Measurements from ENCODE around the gene CGNL1. TPM values are rescaled to one million over a fixed set of nuclear protein-coding genes. Genes with fewer than 3 reads are reported as not detected.
A peak's percentile ranks its signal among the peaks of the same experiment; 100 is the strongest.

Gene CGNL1
- total RNA-seq, 1 donor from 2014 or later = 22.4 TPM

- DNase-seq (ENCODE audit: low spot score) = no peak
These were observed 45.2 kb downstream of the CGNL1 start for GRCh38 chr15:57421551-57421950.

- no peak for DNase-seq (ENCODE audit: low spot score)
These were observed 45.9 kb downstream of the CGNL1 start for GRCh38 chr15:57422113-57422754.

GRCh38 chr15:57423599-57424140 is 47.4 kb downstream of the CGNL1 start:
- DNase-seq (ENCODE audit: low spot score) = no peak

- DNase-seq (ENCODE audit: low spot score) = no peak
These were observed 48.5 kb downstream of the CGNL1 start for GRCh38 chr15:57424628-57425405.

GRCh38 chr15:57425842-57426241 is 49.5 kb downstream of the CGNL1 start:
- no peak for DNase-seq (ENCODE audit: low spot score)

- peak; percentile 67 for DNase-seq (ENCODE audit: low spot score)
These were observed 51.1 kb downstream of the CGNL1 start for GRCh38 chr15:57427367-57427821.

- DNase-seq (ENCODE audit: low spot score) = no peak
These were observed 55.9 kb downstream of the CGNL1 start for GRCh38 chr15:57432141-57432741.

- DNase-seq (ENCODE audit: low spot score) = peak; percentile 60
These were observed 59.9 kb downstream of the CGNL1 start for GRCh38 chr15:57436166-57436565.

- peak; percentile 45 for DNase-seq (ENCODE audit: low spot score)
These were observed 60.7 kb downstream of the CGNL1 start for GRCh38 chr15:57436961-57437360.

- DNase-seq (ENCODE audit: low spot score) = no peak
These were observed 61.3 kb downstream of the CGNL1 start for GRCh38 chr15:57437564-57437963.

- no peak for DNase-seq (ENCODE audit: low spot score)
These were observed 61.9 kb downstream of the CGNL1 start for GRCh38 chr15:57438166-57438565.

GRCh38 chr15:57439128-57440027 is 63.1 kb downstream of the CGNL1 start:
- DNase-seq (ENCODE audit: low spot score) = peak; percentile 53

GRCh38 chr15:57440167-57440566 is 63.9 kb downstream of the CGNL1 start:
- peak; percentile 63 for DNase-seq (ENCODE audit: low spot score)

GRCh38 chr15:57440799-57441198 is 64.5 kb downstream of the CGNL1 start:
- DNase-seq (ENCODE audit: low spot score) = peak; percentile 97

GRCh38 chr15:57442335-57442734 is 66.0 kb downstream of the CGNL1 start:
- DNase-seq (ENCODE audit: low spot score) = peak; percentile 55

- no peak for DNase-seq (ENCODE audit: low spot score)
These were observed 67.2 kb downstream of the CGNL1 start for GRCh38 chr15:57443486-57443885.

GRCh38 chr15:57444877-57445513 is 68.7 kb downstream of the CGNL1 start:
- DNase-seq (ENCODE audit: low spot score) = no peak

GRCh38 chr15:57445872-57446271 is 69.6 kb downstream of the CGNL1 start:
- peak; percentile 42 for DNase-seq (ENCODE audit: low spot score)

GRCh38 chr15:57446393-57446792 is 70.1 kb downstream of the CGNL1 start:
- DNase-seq (ENCODE audit: low spot score) = no peak

GRCh38 chr15:57451555-57451954 is 75.2 kb downstream of the CGNL1 start:
- peak; percentile 58 for DNase-seq (ENCODE audit: low spot score)

Measured in umbilical cord (tissue), 2 donors.